ELF-1 (cell line): Measurements from ENCODE around the gene VSTM4.

Source experiments
- DNase-seq: peaks from one replicate; pipeline ENCODE4 v3.0.0-alpha.2; 2016; ENCODE audit warnings: low read depth, low spot score

VSTM4 gene

GRCh38 chr10:49040601-49041000 lies 74.7 kb downstream of the VSTM4 start:
- no peak for DNase-seq

GRCh38 chr10:49039409-49039808 lies 75.9 kb downstream of the VSTM4 start:
- DNase-seq = no peak

GRCh38 chr10:49038711-49039110 lies 76.6 kb downstream of the VSTM4 start:
- DNase-seq = no peak

GRCh38 chr10:49037187-49037586 lies 78.1 kb downstream of the VSTM4 start:
- DNase-seq = no peak

- no peak for DNase-seq
Measured at GRCh38 chr10:49036638-49037037, 78.7 kb downstream of the VSTM4 start.

GRCh38 chr10:49035920-49036319 lies 79.4 kb downstream of the VSTM4 start:
- DNase-seq = no peak

- DNase-seq = no peak
Measured at GRCh38 chr10:49034925-49035324, 80.4 kb downstream of the VSTM4 start.

- no peak for DNase-seq
Measured at GRCh38 chr10:49033939-49034338, 81.4 kb downstream of the VSTM4 start.

GRCh38 chr10:49029666-49030065 lies 85.7 kb downstream of the VSTM4 start:
- no peak for DNase-seq

GRCh38 chr10:49028639-49029038 lies 86.7 kb downstream of the VSTM4 start:
- no peak for DNase-seq

GRCh38 chr10:49025347-49025983 lies 89.9 kb downstream of the VSTM4 start:
- no peak for DNase-seq

GRCh38 chr10:49024484-49024883 lies 90.8 kb downstream of the VSTM4 start:
- DNase-seq = no peak

GRCh38 chr10:49023752-49024151 lies 91.6 kb downstream of the VSTM4 start:
- no peak for DNase-seq

GRCh38 chr10:49023071-49023470 lies 92.3 kb downstream of the VSTM4 start:
- DNase-seq = no peak

- DNase-seq = no peak
Measured at GRCh38 chr10:49021685-49022084, 93.6 kb downstream of the VSTM4 start.

GRCh38 chr10:49015700-49016099 lies 99.6 kb downstream of the VSTM4 start:
- DNase-seq = no peak

GRCh38 chr10:49012603-49013002 lies 102.7 kb downstream of the VSTM4 start:
- DNase-seq = no peak

- DNase-seq = no peak
Measured at GRCh38 chr10:49011756-49012155, 103.6 kb downstream of the VSTM4 start.

GRCh38 chr10:49010865-49011264 lies 104.5 kb downstream of the VSTM4 start:
- no peak for DNase-seq

- no peak for DNase-seq
Measured at GRCh38 chr10:49010295-49010694, 105.0 kb downstream of the VSTM4 start.

- no peak for DNase-seq
Measured at GRCh38 chr10:49009199-49009979, 105.9 kb downstream of the VSTM4 start.

GRCh38 chr10:49008505-49009198 lies 106.7 kb downstream of the VSTM4 start:
- no peak for DNase-seq

- no peak for DNase-seq
Measured at GRCh38 chr10:49008091-49008490, 107.2 kb downstream of the VSTM4 start.
